Cardiac muscle cell (in vitro differentiated cells and primary cell): ENCODE measurements around the gene TMTC1. TPM values are rescaled to one million over a fixed set of nuclear protein-coding genes. Genes with fewer than 3 reads are reported as not detected.

Experiments
- DNase-seq, 2 donors: peaks; one replicate each; pipeline versions ENCODE4 v3.0.0 to v3.0.0-alpha.2; 2010 to 2017; ENCODE audit warnings: low read depth in 1 of 2, low spot score in 1 of 2
- H3K27ac ChIP-seq: fragments of 200-600 bp; sonication (generic); 2 replicates; pipeline ENCODE4 v1.5.1; 2016
- H3K27me3 ChIP-seq: fragments of 200-600 bp; sonication (generic); 2 replicates; pipeline ENCODE4 v1.6.0; 2016; ENCODE audit warnings: control low read depth
- H3K36me3 ChIP-seq: fragments of 200-600 bp; sonication (generic); 2 replicates; pipeline ENCODE4 v1.5.1; 2016; ENCODE audit warnings: control low read depth
- H3K4me1 ChIP-seq: fragments of 200-600 bp; sonication (generic); 2 replicates; pipeline ENCODE4 v1.8.1; 2017; ENCODE audit warnings: low read depth, mild to moderate bottlenecking, mixed run types
- H3K4me3 ChIP-seq: fragments of 200-600 bp; sonication (generic); 2 replicates; pipeline ENCODE4 v1.5.1; 2016; ENCODE audit warnings: mild to moderate bottlenecking
- H3K9me3 ChIP-seq: fragments of 200-600 bp; sonication (generic); 2 replicates; pipeline ENCODE4 v1.5.1; 2017; ENCODE audit warnings: low read depth, mild to moderate bottlenecking, control low read depth
- CTCF ChIP-seq: IDR thresholded peaks from 2 replicates; pipeline ENCODE4 v1.5.1; 2012; ENCODE audit warnings: low read depth, mild to moderate bottlenecking, low read length
- polyA plus RNA-seq: library from polyadenylated mRNA; unstranded; fragments of >200 nt; fragmentation: Nextera tagmentation; extraction: Ambion mirVana; gene quantifications from 2 replicates; pipeline ENCODE4 v1.2.1, GENCODE V29; 2016
- total RNA-seq: library from RNA; depleted of rRNA; stranded (reverse); fragments of >200 nt; gene quantifications from 2 replicates; pipeline ENCODE4 v1.2.3, GENCODE V29; 2016

The TMTC1 gene
- total and polyA plus RNA-seq, 2 experiments from 2014 or later: 16.0 to 25.3 TPM

- Histone ChIP-seq H3K9me3 (no peaks in the 10 kb centered on the region), H3K4me1 (no peaks in the 10 kb centered on the region), H3K4me3 (no peak overlapping the region), H3K27me3 (no peaks in the 10 kb centered on the region), H3K36me3 (no peaks in the 10 kb centered on the region), H3K27ac (no peak overlapping the region)
- TF ChIP-seq CTCF: no peak
- DNase-seq: no peak
These were observed 205.0 kb downstream of the TMTC1 start for GRCh38 chr12:29578731-29579130.

DNA sequence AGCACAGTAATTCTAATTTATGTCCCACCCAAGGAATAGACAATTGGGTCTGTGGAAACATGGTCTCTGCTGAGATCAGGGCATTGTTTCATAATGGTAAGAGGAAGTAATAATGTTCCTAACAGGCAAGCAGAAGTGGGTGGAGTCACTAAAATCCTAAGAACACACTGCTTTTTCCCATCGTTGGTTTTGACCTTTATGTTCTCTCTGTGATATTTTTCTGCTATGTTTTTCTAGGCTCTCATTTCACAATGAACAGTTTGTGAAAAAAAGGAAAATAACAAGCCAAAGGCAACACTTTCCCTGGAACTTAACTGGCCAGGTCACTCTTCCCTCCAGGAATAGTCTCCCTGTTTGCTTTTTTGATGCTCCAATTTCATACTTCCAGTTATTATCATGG, 205.7 kb downstream of the TMTC1 start:
- Histone ChIP-seq H3K36me3 (no peaks in the 10 kb centered on the region), H3K9me3 (no peaks in the 10 kb centered on the region), H3K4me1 (no peaks in the 10 kb centered on the region), H3K27me3 (no peaks in the 10 kb centered on the region), H3K4me3 (no peak overlapping the region), H3K27ac (no peak overlapping the region)
- peak in 1 of 2 donors; percentile 23 for DNase-seq
- no peak for TF ChIP-seq CTCF

DNA sequence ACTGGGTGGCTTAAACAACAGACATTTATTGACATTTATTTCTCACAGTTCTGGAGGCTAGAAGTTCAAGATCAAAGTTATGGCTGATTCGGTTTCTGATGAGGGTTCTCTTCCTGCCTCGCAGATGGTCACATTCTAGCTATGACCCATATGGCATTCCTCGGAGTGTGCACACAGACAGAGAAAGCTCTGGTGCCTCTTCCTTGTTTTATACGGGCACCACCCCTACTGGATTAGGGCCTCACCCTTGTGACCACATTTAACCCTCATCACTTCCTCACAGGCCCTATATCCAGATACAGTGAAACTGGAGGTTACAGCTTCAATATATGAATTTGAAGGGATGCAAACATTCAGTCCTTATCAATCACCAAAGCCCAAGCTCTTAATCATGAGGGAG, 209.2 kb downstream of the TMTC1 start:
- no peak for TF ChIP-seq CTCF
- H3K4me1 ChIP-seq: no peaks in the 10 kb centered on the region
- no peaks in the 10 kb centered on the region for H3K27me3 ChIP-seq
- H3K36me3 ChIP-seq: no peaks in the 10 kb centered on the region
- H3K27ac ChIP-seq: no peak overlapping the region
- H3K4me3 ChIP-seq: no peak overlapping the region
- DNase-seq: no peak
- H3K9me3 ChIP-seq: no peaks in the 10 kb centered on the region

DNA sequence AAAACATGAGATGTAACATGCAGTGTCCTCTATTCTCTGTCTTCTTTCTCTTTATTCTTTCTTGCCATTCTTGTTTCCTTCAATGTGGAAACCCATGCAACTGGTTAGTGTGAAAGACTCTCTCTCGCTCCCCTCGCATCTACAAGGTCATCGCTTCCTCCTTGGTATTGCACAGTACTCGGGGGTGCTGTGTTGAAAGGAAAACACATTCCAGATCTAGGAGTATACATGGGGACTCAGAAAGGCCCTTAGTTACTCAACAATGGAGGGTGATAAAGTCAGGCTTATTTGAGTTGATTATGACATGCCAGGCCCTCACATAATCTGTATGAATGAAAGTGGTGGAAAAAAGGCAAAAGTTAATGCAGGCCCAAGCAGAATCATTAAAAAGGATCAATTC, 210.8 kb downstream of the TMTC1 start:
- peak; percentile 10 to 31 for DNase-seq
- Histone ChIP-seq H3K27ac (no peak overlapping the region), H3K36me3 (no peaks in the 10 kb centered on the region), H3K4me3 (no peak overlapping the region), H3K27me3 (no peaks in the 10 kb centered on the region), H3K4me1 (peaks cover 2% of the 10 kb centered on the region), H3K9me3 (no peaks in the 10 kb centered on the region)
- TF ChIP-seq CTCF: no peak

DNA sequence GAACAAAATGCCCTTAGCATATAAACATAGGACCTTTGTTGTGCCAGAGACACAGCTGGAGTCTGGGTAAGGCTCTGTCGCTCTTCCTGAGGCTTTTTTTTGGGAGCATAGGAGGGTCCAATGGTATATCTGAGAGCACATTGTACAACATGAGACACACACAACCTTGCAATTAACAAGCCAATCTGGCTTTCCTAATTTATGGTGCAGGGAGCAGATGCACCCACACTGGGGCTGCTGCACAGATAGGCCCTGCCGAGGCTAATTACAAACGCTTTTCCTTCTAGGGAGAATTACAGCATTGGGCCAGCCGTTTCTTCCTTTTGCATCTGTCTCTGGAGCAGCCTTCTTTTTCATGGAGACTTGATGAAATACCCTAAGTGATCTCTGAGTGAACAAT, 211.3 kb downstream of the TMTC1 start:
- no peak overlapping the region for H3K27ac ChIP-seq
- DNase-seq: no peak
- peaks cover 7% of the 10 kb centered on the region for H3K4me1 ChIP-seq
- TF ChIP-seq CTCF: no peak
- no peak overlapping the region for H3K4me3 ChIP-seq
- no peaks in the 10 kb centered on the region for H3K36me3 ChIP-seq
- no peaks in the 10 kb centered on the region for H3K27me3 ChIP-seq
- no peaks in the 10 kb centered on the region for H3K9me3 ChIP-seq
